Fibroblast of peridontal ligament (primary cell): ENCODE data around the gene TRPM2.
"Not testable (repeated sequence)": the region's sequence is repeated elsewhere in the genome, so short reads cannot be mapped to it uniquely, and the experiment has no call there.

ENCODE experiments used
- DNase-seq: peaks from one replicate; pipeline ENCODE4 v3.0.0-alpha.2; 2010; ENCODE audit errors: extremely low read depth

The TRPM2 gene

GRCh38 chr21:44354775-44355771, 1.7 kb downstream of the TRPM2 start:
- DNase-seq: no peak

- no peak for DNase-seq
These were observed 2.7 kb downstream of the TRPM2 start for GRCh38 chr21:44356160-44356559.

GRCh38 chr21:44356636-44357035, 3.2 kb downstream of the TRPM2 start:
- DNase-seq: no peak

- no peak for DNase-seq
These were observed 3.8 kb downstream of the TRPM2 start for GRCh38 chr21:44357064-44357837.

GRCh38 chr21:44359396-44359795, 6.0 kb downstream of the TRPM2 start:
- no peak for DNase-seq

GRCh38 chr21:44360159-44360558, 6.7 kb downstream of the TRPM2 start:
- DNase-seq: no peak

- not testable (repeated sequence) for DNase-seq
These were observed 8.5 kb downstream of the TRPM2 start for GRCh38 chr21:44361903-44362302.

- DNase-seq: no peak
These were observed 9.9 kb downstream of the TRPM2 start for GRCh38 chr21:44363278-44363677.

- DNase-seq: no peak
These were observed 11.0 kb downstream of the TRPM2 start for GRCh38 chr21:44364151-44365053.

GRCh38 chr21:44365251-44365966, 12.0 kb downstream of the TRPM2 start:
- no peak for DNase-seq

GRCh38 chr21:44365967-44366585, 12.7 kb downstream of the TRPM2 start:
- no peak for DNase-seq

- DNase-seq: no peak
These were observed 13.3 kb downstream of the TRPM2 start for GRCh38 chr21:44366586-44367211.

- DNase-seq: no peak
These were observed 15.5 kb downstream of the TRPM2 start for GRCh38 chr21:44368711-44369446.

- DNase-seq: no peak
These were observed 16.8 kb downstream of the TRPM2 start for GRCh38 chr21:44370027-44370735.

GRCh38 chr21:44370786-44371410, 17.5 kb downstream of the TRPM2 start:
- no peak for DNase-seq

- DNase-seq: no peak
These were observed 18.2 kb downstream of the TRPM2 start for GRCh38 chr21:44371596-44371995.

- DNase-seq: no peak
These were observed 19.2 kb downstream of the TRPM2 start for GRCh38 chr21:44372616-44373015.

- no peak for DNase-seq
These were observed 21.3 kb downstream of the TRPM2 start for GRCh38 chr21:44374601-44375280.
